IMR-90 (cell line): ENCODE data around the gene SHLD1.

ENCODE experiments used
- CEBPB ChIP-seq: IDR thresholded peaks from 2 replicates; pipeline ENCODE4 v1.6.1; 2012; ENCODE audit warnings: low read depth, low read length, improper control_type of control experiment
- CHD1 ChIP-seq: IDR thresholded peaks from 2 replicates; pipeline ENCODE4 v1.6.1; 2012; ENCODE audit warnings: low read depth, low read length, improper control_type of control experiment
- CTCF ChIP-seq: conservative IDR thresholded peaks from 2 replicates; pipeline ENCODE4 v1.5.1; 2012; ENCODE audit warnings: mild to moderate bottlenecking, low read depth, low read length, improper control_type of control experiment
- MAZ ChIP-seq: IDR thresholded peaks from 2 replicates; pipeline ENCODE4 v1.6.1; 2012; ENCODE audit warnings: low read depth, mild to moderate bottlenecking, low read length, improper control_type of control experiment, moderate library complexity, borderline replicate concordance
- MXI1 ChIP-seq: IDR thresholded peaks from 2 replicates; pipeline ENCODE4 v1.6.1; 2012; ENCODE audit warnings: low read depth, mild to moderate bottlenecking, low read length, moderate library complexity, borderline replicate concordance
- POLR2A ChIP-seq: IDR thresholded peaks from 2 replicates; pipeline ENCODE4 v1.6.1; 2012; ENCODE audit warnings: mild to moderate bottlenecking, low read depth, low read length
- RAD21 ChIP-seq: IDR thresholded peaks from 2 replicates; pipeline ENCODE4 v1.6.1; 2012; ENCODE audit warnings: low read length, improper control_type of control experiment
- RFX5 ChIP-seq: IDR thresholded peaks from 2 replicates; pipeline ENCODE4 v1.8.0; 2012; ENCODE audit warnings: low read depth, mild to moderate bottlenecking, low read length, moderate library complexity
- TF ChIP-seq, protein P1 (sequence below): fragments of 150-350 bp; IDR thresholded peaks from 2 replicates; pipeline ENCODE4 v1.6.1; 2017; ENCODE audit warnings: mild to moderate bottlenecking, antibody characterized with exemption, low read length, low read depth

DNA sequence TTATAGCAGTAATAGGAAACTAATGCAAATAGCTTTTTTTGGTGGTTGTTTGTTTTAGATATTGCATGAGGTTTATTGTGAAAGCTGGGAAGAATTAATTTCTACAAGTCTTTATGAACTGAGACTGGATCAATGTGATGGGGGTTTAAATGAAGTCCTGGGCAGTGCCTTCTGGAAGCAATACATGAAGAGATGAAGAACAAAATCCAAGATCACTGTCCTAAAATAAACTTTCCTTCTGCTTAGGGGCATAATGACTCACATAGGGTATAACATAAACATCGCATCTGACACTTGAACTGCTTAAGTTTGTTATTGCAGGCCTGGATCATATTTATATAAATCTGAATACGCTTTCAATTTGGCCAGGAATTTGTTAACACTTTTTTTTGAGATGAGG, 20.9 kb upstream of the SHLD1 start:
- TF ChIP-seq CTCF (no peak), CEBPB (no peak), RFX5 (no peak), POLR2A (no peak), RAD21 (no peak), CHD1 (no peak), MAZ (no peak), MXI1 (no peak)
- TF ChIP-seq, protein P1, sequence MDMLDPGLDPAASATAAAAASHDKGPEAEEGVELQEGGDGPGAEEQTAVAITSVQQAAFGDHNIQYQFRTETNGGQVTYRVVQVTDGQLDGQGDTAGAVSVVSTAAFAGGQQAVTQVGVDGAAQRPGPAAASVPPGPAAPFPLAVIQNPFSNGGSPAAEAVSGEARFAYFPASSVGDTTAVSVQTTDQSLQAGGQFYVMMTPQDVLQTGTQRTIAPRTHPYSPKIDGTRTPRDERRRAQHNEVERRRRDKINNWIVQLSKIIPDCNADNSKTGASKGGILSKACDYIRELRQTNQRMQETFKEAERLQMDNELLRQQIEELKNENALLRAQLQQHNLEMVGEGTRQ: no peak
